ENCODE results near the gene MRPL24. TPM values are rescaled to one million over a fixed set of nuclear protein-coding genes. Genes with fewer than 3 reads are reported as not detected.

The MRPL24 gene
- polyA plus RNA-seq, 1 experiment: 65.5 TPM

DNA sequence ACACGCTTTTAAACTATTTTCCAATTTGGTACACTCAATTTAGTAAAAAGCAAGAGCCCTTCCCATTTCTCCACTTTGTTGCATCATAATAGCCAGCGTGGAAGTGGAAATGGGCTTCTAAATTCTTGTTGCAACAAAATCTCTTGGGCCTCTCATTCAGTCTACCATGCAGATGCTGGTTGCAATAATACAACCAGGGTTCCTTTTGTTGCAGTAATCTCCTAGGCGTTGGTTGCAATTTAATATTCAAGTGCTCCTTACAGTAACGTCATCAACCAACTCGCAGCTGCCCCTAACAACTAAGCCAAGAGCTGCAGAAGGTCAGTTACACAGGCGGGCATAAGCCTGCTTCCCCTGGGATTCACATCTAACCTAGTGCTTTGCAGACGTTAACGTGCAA is 13.3 kb upstream of the MRPL24 start:
- Histone ChIP-seq H3K4me3 (ENCODE audit: low read depth, low read length) (no peak overlapping the region), H3K27ac (ENCODE audit: low read depth, low read length) (no peak overlapping the region), H3K27me3 (ENCODE audit: control insufficient read depth, insufficient read depth, low read length) (no peaks in the 10 kb centered on the region), H3K9me3 (ENCODE audit: control insufficient read depth, insufficient read depth, low read length) (peaks cover 5% of the 10 kb centered on the region; the same call in 1 of the 2 replicates)
- ChIA-PET CTCF (no interaction called here), POLR2A (no interaction called here)
- TF ChIP-seq, protein P1, sequence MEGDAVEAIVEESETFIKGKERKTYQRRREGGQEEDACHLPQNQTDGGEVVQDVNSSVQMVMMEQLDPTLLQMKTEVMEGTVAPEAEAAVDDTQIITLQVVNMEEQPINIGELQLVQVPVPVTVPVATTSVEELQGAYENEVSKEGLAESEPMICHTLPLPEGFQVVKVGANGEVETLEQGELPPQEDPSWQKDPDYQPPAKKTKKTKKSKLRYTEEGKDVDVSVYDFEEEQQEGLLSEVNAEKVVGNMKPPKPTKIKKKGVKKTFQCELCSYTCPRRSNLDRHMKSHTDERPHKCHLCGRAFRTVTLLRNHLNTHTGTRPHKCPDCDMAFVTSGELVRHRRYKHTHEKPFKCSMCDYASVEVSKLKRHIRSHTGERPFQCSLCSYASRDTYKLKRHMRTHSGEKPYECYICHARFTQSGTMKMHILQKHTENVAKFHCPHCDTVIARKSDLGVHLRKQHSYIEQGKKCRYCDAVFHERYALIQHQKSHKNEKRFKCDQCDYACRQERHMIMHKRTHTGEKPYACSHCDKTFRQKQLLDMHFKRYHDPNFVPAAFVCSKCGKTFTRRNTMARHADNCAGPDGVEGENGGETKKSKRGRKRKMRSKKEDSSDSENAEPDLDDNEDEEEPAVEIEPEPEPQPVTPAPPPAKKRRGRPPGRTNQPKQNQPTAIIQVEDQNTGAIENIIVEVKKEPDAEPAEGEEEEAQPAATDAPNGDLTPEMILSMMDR (IDR thresholded peaks at IDR 0.05; ENCODE audit: low read depth, low read length): no peak
- DNase-seq (ENCODE audit: low read depth, low spot score): no peak

- CTCF ChIA-PET: interaction anchor here (1.3 to 1.9 kb wide), 3 partner anchors 27 to 108 kb away, joined by 3 to 10 read pairs (median 3); no protein-coding TSS in a partner anchor
- TF ChIP-seq, protein P1 (IDR thresholded peaks at IDR 0.05; ENCODE audit: low read depth, low read length): no peak
- POLR2A ChIA-PET: interaction anchor here (2.3 to 3.2 kb wide), 3 partner anchors 11 to 25 kb away, joined by 20 to 26 read pairs (median 24); partner anchors contain the start of genes ISG20L2, METTL25B, MRPL24 and PRCC
- H3K9me3 ChIP-seq (ENCODE audit: control insufficient read depth, insufficient read depth, low read length): peaks cover 5% of the 10 kb centered on the region; the same call in 1 of the 2 replicates
- H3K4me3 ChIP-seq (ENCODE audit: low read depth, low read length): peak overlapping the region; percentile 94
- H3K27ac ChIP-seq (ENCODE audit: low read depth, low read length): peak overlapping the region; percentile 25
- H3K27me3 ChIP-seq (ENCODE audit: control insufficient read depth, insufficient read depth, low read length): no peaks in the 10 kb centered on the region
- DNase-seq (ENCODE audit: low read depth, low spot score): no peak
Measured at GRCh38 chr1:156752843-156753482, 12.1 kb upstream of the MRPL24 start.

GRCh38 chr1:156751757-156752481 is 11.0 kb upstream of the MRPL24 start:
- Histone ChIP-seq H3K4me3 (ENCODE audit: low read depth, low read length) (peak overlapping the region; percentile 94), H3K27ac (ENCODE audit: low read depth, low read length) (peak overlapping the region; percentile 77), H3K9me3 (ENCODE audit: control insufficient read depth, insufficient read depth, low read length) (peaks cover 5% of the 10 kb centered on the region; the same call in 1 of the 2 replicates), H3K27me3 (ENCODE audit: control insufficient read depth, insufficient read depth, low read length) (no peaks in the 10 kb centered on the region)
- TF ChIP-seq, protein P1 (IDR thresholded peaks at IDR 0.05; ENCODE audit: low read depth, low read length): no peak
- POLR2A ChIA-PET: interaction anchor here (0.6 to 3.2 kb wide), 6 partner anchors 10 to 108 kb away, joined by 3 to 26 read pairs (median 12); partner anchors contain the start of genes ISG20L2, METTL25B, MRPL24 and PRCC
- DNase-seq (ENCODE audit: low read depth, low spot score): peak; percentile 91
- CTCF ChIA-PET: interaction anchor here (1.2 to 1.9 kb wide), 4 partner anchors 26 to 138 kb away, joined by 3 to 10 read pairs (median 4); no protein-coding TSS in a partner anchor

DNA sequence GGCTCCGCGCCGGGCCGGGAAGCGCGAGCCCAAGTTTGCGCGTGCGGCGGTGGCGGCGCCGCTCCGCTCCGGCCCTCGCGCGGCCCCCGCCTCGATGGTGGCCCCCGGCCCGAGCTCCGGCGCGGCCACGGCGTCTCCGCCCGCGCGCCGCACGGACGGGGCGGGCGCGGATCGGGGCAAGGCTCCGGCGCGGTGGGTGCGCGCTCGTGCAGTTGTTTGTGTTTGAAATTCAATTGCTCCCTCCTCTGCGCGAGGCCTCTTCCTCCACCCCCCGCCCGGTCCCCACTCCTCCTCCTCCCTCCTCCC is 10.5 kb upstream of the MRPL24 start, which contains the start of gene HDGF:
HDGF (minus strand) TSS at position 225 of the 306 bp plus-strand sequence. CDS start 246 bp downstream, outside the sequence.
- TF ChIP-seq, protein P1 (IDR thresholded peaks at IDR 0.05; ENCODE audit: low read depth, low read length): no peak
- ChIA-PET POLR2A (interaction anchor here (0.6 to 3.2 kb wide), 7 partner anchors 10 to 108 kb away, joined by 3 to 26 read pairs (median 4); partner anchors contain the start of genes ISG20L2, METTL25B, MRPL24 and PRCC), CTCF (interaction anchor here (1.2 to 1.9 kb wide), 3 partner anchors 25 to 139 kb away, joined by 3 to 10 read pairs (median 4); no protein-coding TSS in a partner anchor)
- H3K27ac ChIP-seq (ENCODE audit: low read depth, low read length): peak within 1 kb of the TSS; percentile 77
- no peaks in the 10 kb centered on the region for H3K27me3 ChIP-seq (ENCODE audit: control insufficient read depth, insufficient read depth, low read length)
- peaks cover 5% of the 10 kb centered on the region; the same call in 1 of the 2 replicates for H3K9me3 ChIP-seq (ENCODE audit: control insufficient read depth, insufficient read depth, low read length)
- DNase-seq (ENCODE audit: low read depth, low spot score): no peak
- peak within 1 kb of the TSS; percentile 94 for H3K4me3 ChIP-seq (ENCODE audit: low read depth, low read length)

Measured in AG04450 (cell line).